Smooth muscle cell (in vitro differentiated cells): ENCODE measurements around the gene PPM1H. TPM values are rescaled to one million over a fixed set of nuclear protein-coding genes. Genes with fewer than 3 reads are reported as not detected.
"Not testable (repeated sequence)": the region's sequence is repeated elsewhere in the genome, so short reads cannot be mapped to it uniquely, and the experiment has no call there.

ENCODE experiments used
- DNase-seq: peaks from one replicate; lab custom pipeline; 2025; ENCODE audit not compliant: unreplicated experiment; lab: John Stamatoyannopoulos, UW
- H2AFZ ChIP-seq: fragments of 200-600 bp; sonication (generic); 2 replicates; pipeline ENCODE4 v1.6.0; 2016; ENCODE audit warnings: antibody characterized with exemption, low read depth, mild to moderate bottlenecking
- H3F3A ChIP-seq: fragments of 200-600 bp; sonication (generic); 2 replicates; pipeline ENCODE4 v1.6.0; 2017; ENCODE audit warnings: antibody characterized with exemption, low read depth
- H3K27ac ChIP-seq: fragments of 200-600 bp; sonication (generic); 2 replicates; pipeline ENCODE4 v1.5.1; 2016; ENCODE audit warnings: low read depth, mild to moderate bottlenecking
- H3K27me3 ChIP-seq: fragments of 200-600 bp; sonication (generic); 2 replicates; pipeline ENCODE4 v1.6.1; 2016; ENCODE audit warnings: low read depth, mild to moderate bottlenecking
- H3K36me3 ChIP-seq: fragments of 200-600 bp; sonication (generic); 2 replicates; pipeline ENCODE4 v1.5.1; 2016; ENCODE audit warnings: low read depth
- H3K4me1 ChIP-seq: fragments of 200-600 bp; sonication (generic); 2 replicates; pipeline ENCODE4 v1.5.1; 2016; ENCODE audit warnings: low read depth
- H3K4me2 ChIP-seq: fragments of 200-600 bp; sonication (generic); 2 replicates; pipeline ENCODE4 v1.6.0; 2016; ENCODE audit warnings: mild to moderate bottlenecking
- H3K4me3 ChIP-seq: fragments of 200-600 bp; sonication (generic); 2 replicates; pipeline ENCODE4 v1.5.1; 2016; ENCODE audit warnings: mild to moderate bottlenecking
- H3K79me2 ChIP-seq: fragments of 200-600 bp; sonication (generic); 2 replicates; pipeline ENCODE4 v1.6.0; 2016; ENCODE audit warnings: low read depth, mild to moderate bottlenecking
- H3K9ac ChIP-seq: fragments of 200-600 bp; sonication (generic); 2 replicates; pipeline ENCODE4 v1.6.0; 2016; ENCODE audit warnings: low read depth
- H3K9me3 ChIP-seq: fragments of 200-600 bp; sonication (generic); replicated peaks from 2 replicates; pipeline ENCODE4 v1.5.1; 2016; ENCODE audit warnings: low read depth
- H4K20me1 ChIP-seq: fragments of 200-600 bp; sonication (generic); 2 replicates; pipeline ENCODE4 v1.6.0; 2016; ENCODE audit warnings: low read depth
- CTCF ChIP-seq: fragments of 200-600 bp; sonication (generic); IDR thresholded peaks from 2 replicates; pipeline ENCODE4 v1.5.1; 2017; ENCODE audit warnings: borderline replicate concordance, mild to moderate bottlenecking, antibody characterized with exemption; ENCODE audit not compliant: insufficient read depth, poor library complexity, severe bottlenecking
- WGBS: methylation state at CpG from one replicate; pipeline ENCODE4 v1.1.7; 2016; ENCODE audit warnings: low lambda C conversion rate; 5-methylcytosine and 5-hydroxymethylcytosine counted together
- polyA plus RNA-seq: library from polyadenylated mRNA; unstranded; fragments of >200 nt; fragmentation: Nextera tagmentation; extraction: Ambion mirVana; gene quantifications from 2 replicates; pipeline ENCODE4 v1.2.1, GENCODE V29; 2016
- total RNA-seq: library from RNA; depleted of rRNA; stranded (reverse); fragments of >200 nt; gene quantifications from 2 replicates; pipeline ENCODE4 v1.2.3, GENCODE V29; 2014

Gene PPM1H
- total and polyA plus RNA-seq, 2 experiments from 2014 or later: 0.56 to 3.6 TPM

DNA sequence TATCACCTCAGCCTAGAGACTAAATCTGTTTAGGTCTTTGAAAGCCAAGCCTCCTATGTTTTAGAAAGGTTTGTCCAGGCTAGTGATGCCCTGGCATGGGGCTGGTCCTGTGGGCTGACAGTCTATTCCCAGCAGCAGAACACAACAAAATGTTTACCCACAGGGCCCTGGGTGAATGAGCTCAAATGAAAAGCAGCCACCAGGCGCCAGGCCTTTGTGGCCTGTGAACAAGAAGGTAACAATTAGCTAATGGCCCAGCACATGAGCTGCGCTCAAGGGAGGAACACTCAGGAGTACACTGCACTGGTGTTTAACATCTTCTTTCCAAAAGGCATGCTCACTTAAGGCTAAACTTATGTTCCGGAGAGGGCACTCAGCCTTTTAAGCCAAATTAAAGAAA is 266.2 kb downstream of the PPM1H start:
- Histone ChIP-seq H3K4me1 (peaks cover 17% of the 10 kb centered on the region), H4K20me1 (no peaks in the 10 kb centered on the region), H3K27me3 (no peaks in the 10 kb centered on the region), H3K27ac (no peak overlapping the region), H3K36me3 (no peaks in the 10 kb centered on the region), H3K79me2 (no peaks in the 10 kb centered on the region), H3K9ac (no peak overlapping the region), H3F3A (no peaks in the 10 kb centered on the region), H3K4me2 (no peak overlapping the region), H3K4me3 (no peak overlapping the region), H3K9me3 (no peaks in the 10 kb centered on the region), H2AFZ (no peak overlapping the region)
- no peak for TF ChIP-seq CTCF
- WGBS: 84% methylated on average over 3 of the region's 3 CpGs
- no peak for DNase-seq

GRCh38 chr12:62664951-62665350 is 270.0 kb downstream of the PPM1H start:
- not testable (repeated sequence) for H3K4me1 ChIP-seq, H3K9me3 ChIP-seq, H3K4me2 ChIP-seq, DNase-seq, H3K79me2 ChIP-seq, H3K27ac ChIP-seq, H3K27me3 ChIP-seq, H3F3A ChIP-seq, H2AFZ ChIP-seq, H4K20me1 ChIP-seq, H3K36me3 ChIP-seq, H3K4me3 ChIP-seq, H3K9ac ChIP-seq
- 98% methylated on average over 5 of the region's 5 CpGs for WGBS

DNA sequence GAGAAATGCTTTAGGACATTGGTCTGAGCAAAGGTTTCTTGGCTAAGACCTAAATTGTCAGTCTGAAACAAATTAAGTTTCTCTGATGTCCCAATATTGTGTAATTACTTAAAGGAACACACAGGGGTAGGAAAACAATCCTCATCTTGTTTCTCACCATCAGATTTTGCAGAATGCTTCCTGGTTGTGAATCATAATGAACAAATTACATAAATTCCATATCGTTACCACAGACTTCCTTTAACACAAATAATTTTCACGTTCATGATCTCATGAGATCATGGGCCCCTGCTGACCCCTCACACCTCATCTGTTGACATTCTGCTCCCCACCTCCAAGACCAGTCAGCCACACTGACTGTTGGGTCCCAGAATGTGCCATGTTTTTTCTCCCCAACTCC is 274.2 kb downstream of the PPM1H start:
- Histone ChIP-seq H3K27me3 (no peaks in the 10 kb centered on the region), H3K4me2 (no peak overlapping the region), H3K79me2 (no peaks in the 10 kb centered on the region), H3K9ac (no peak overlapping the region), H4K20me1 (no peaks in the 10 kb centered on the region), H3K9me3 (no peaks in the 10 kb centered on the region), H3K4me1 (peaks cover 31% of the 10 kb centered on the region), H3K4me3 (no peak overlapping the region), H3F3A (no peaks in the 10 kb centered on the region), H3K27ac (no peak overlapping the region), H2AFZ (no peak overlapping the region), H3K36me3 (no peaks in the 10 kb centered on the region)
- DNase-seq: no peak
- TF ChIP-seq CTCF: no peak
- 79% methylated on average over 2 of the region's 2 CpGs for WGBS

GRCh38 chr12:62659453-62660295 is 275.3 kb downstream of the PPM1H start:
- no peak overlapping the region for H3K4me2 ChIP-seq
- H3K36me3 ChIP-seq: no peaks in the 10 kb centered on the region
- H3F3A ChIP-seq: no peaks in the 10 kb centered on the region
- H3K27me3 ChIP-seq: no peaks in the 10 kb centered on the region
- no peaks in the 10 kb centered on the region for H3K9me3 ChIP-seq
- peaks cover 41% of the 10 kb centered on the region for H3K4me1 ChIP-seq
- TF ChIP-seq CTCF: no peak
- DNase-seq: no peak
- H4K20me1 ChIP-seq: no peaks in the 10 kb centered on the region
- H3K4me3 ChIP-seq: no peak overlapping the region
- no peak overlapping the region for H3K27ac ChIP-seq
- no peak overlapping the region for H3K9ac ChIP-seq
- WGBS: 27% methylated on average over 3 of the region's 3 CpGs
- no peak overlapping the region for H2AFZ ChIP-seq
- H3K79me2 ChIP-seq: no peaks in the 10 kb centered on the region
